SH-SY5Y (cell line): Measurements from ENCODE around the gene KIF13A.

Experiments
- GATA2 ChIP-seq: IDR thresholded peaks from 2 replicates; pipeline ENCODE4 v1.6.1; 2011; ENCODE audit warnings: mild to moderate bottlenecking, low read depth, low read length
- GATA3 ChIP-seq: IDR thresholded peaks from 2 replicates; pipeline ENCODE4 v1.6.1; 2011; ENCODE audit warnings: low read depth, mild to moderate bottlenecking, low read length, moderate library complexity

DNA sequence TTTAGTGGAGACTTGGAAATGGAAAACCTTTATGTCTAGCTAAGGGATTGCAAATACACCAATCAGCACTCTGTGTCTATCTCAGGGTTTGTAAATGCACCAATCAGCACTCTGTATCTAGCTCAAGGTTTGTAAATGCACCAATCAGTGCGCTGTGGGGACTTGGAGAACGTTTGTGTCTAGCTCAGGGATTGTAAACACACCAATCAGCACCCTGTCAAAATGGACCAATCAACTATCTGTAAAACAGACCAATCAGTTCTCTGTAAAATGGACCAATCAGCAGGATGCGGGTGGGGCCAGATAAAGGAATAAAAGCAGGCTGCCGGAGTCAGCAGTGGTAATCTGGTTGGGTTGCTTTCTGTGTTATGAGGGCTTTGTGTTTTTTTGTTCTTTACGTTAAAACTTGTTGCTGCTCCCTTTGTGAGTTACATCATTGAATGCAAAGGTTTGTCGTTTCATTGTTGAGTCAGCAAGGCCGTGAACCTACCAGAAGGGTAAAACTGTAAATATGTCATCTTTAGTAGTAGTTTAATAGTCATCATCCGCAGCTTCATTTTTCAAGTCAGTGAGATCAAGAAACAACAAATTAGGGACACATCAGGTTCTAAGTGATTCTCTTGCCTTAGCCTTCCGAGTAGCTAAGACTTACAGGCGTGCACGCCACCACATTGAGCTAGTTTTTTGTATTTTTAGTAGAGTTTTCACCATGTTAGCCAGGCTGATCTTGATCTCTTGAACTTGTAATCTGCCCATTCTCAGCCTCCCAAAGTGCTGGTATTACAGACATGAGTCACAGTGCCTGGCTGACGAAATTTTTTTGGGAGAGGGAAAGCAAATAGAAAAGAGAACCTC, 258.0 kb downstream of the KIF13A start:
- TF ChIP-seq GATA3: no peak
- no peak for TF ChIP-seq GATA2
